HCT116 (cell line): Measurements from ENCODE around the gene ZNF80.

Experiments used
- EZH2 ChIP-seq: fragments of 200-600 bp; sonication (generic); IDR thresholded peaks from 2 replicates; pipeline ENCODE4 v1.6.1; 2017; ENCODE audit warnings: antibody characterized with exemption, mixed run types
- JUND ChIP-seq: IDR thresholded peaks from 2 replicates; pipeline ENCODE4 v1.6.1; 2012
- POLR2A ChIP-seq: IDR thresholded peaks from 2 replicates; pipeline ENCODE4 v1.7.0; 2011; ENCODE audit warnings: borderline replicate concordance; ENCODE audit not compliant: insufficient read depth, insufficient read length; ENCODE audit errors: extremely low read depth
- RAD21 ChIP-seq: IDR thresholded peaks from 2 replicates; pipeline ENCODE4 v1.6.1; 2012; ENCODE audit warnings: low read depth, mild to moderate bottlenecking
- SIN3A ChIP-seq: IDR thresholded peaks from 2 replicates; pipeline ENCODE4 v1.6.1; 2012; ENCODE audit warnings: low read depth
- YY1 ChIP-seq: IDR thresholded peaks from 2 replicates; pipeline ENCODE4 v1.6.1; 2011; ENCODE audit warnings: low read length, low read depth, moderate library complexity, mild to moderate bottlenecking; ENCODE audit not compliant: insufficient replicate concordance; ENCODE audit errors: extremely low read depth
- ZNF274 ChIP-seq: fragments of 200-500 bp; sonication (Bioruptor generic); IDR thresholded peaks from 2 replicates; pipeline ENCODE4 v1.6.1; 2014; ENCODE audit warnings: mild to moderate bottlenecking, low read depth, low read length, inconsistent platforms
- TF ChIP-seq, protein P1 (sequence below), 3 experiments: fragments of 200-600 bp in 1 of 3; sonication (generic) in 1 of 3; IDR thresholded peaks in 2 of 3; conservative IDR thresholded peaks in 1 of 3; 2 replicates each; pipeline ENCODE4 v1.5.1; 2012 to 2017; ENCODE audit warnings: low read depth in 2 of 3, low read length in 2 of 3, antibody characterized with exemption in 1 of 3, borderline replicate concordance in 1 of 3, control low read depth in 1 of 3, mild to moderate bottlenecking in 1 of 3, mixed read lengths in 1 of 3, mixed run types in 1 of 3, moderate library complexity in 1 of 3; ENCODE audit not compliant: insufficient read depth in 1 of 3
- TF ChIP-seq, protein P2 (sequence below): IDR thresholded peaks from 2 replicates; pipeline ENCODE4 v1.6.1; 2012

DNA sequence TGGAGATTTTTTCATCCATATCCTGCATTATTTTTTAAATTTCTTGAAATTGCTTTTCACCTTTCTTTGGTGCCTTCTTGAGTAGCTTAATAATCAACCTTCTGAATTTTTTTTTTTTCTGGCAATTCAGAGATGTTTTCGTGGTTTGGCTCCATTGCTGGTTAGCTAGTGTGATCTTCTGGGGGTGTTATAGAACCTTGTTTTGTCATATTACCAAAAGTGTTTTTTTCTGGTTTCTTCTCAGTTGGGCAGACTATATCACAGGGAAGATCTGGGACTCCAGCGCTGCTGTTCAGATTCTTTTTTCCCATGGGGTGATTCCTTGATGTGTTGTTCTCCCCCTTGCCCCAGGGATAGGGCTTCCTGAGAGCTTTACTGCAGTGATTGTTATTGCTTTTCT, 32.6 kb upstream of the ZNF80 start:
- no peak for TF ChIP-seq SIN3A
- TF ChIP-seq, protein P1, sequence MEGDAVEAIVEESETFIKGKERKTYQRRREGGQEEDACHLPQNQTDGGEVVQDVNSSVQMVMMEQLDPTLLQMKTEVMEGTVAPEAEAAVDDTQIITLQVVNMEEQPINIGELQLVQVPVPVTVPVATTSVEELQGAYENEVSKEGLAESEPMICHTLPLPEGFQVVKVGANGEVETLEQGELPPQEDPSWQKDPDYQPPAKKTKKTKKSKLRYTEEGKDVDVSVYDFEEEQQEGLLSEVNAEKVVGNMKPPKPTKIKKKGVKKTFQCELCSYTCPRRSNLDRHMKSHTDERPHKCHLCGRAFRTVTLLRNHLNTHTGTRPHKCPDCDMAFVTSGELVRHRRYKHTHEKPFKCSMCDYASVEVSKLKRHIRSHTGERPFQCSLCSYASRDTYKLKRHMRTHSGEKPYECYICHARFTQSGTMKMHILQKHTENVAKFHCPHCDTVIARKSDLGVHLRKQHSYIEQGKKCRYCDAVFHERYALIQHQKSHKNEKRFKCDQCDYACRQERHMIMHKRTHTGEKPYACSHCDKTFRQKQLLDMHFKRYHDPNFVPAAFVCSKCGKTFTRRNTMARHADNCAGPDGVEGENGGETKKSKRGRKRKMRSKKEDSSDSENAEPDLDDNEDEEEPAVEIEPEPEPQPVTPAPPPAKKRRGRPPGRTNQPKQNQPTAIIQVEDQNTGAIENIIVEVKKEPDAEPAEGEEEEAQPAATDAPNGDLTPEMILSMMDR (IDR thresholded peaks at IDR 0.05 in 2 of 3, conservative IDR thresholded peaks at IDR 0.05 in 1 of 3; ENCODE audit: borderline replicate concordance in 1 of 3, insufficient read depth in 1 of 3, low read depth in 2 of 3, low read length in 2 of 3) = no peak
- no peak for TF ChIP-seq ZNF274
- TF ChIP-seq, protein P2, sequence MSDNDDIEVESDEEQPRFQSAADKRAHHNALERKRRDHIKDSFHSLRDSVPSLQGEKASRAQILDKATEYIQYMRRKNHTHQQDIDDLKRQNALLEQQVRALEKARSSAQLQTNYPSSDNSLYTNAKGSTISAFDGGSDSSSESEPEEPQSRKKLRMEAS = no peak
- TF ChIP-seq EZH2 = no peak
- no peak for TF ChIP-seq POLR2A
- no peak for TF ChIP-seq RAD21
- no peak for TF ChIP-seq JUND
- no peak for TF ChIP-seq YY1
